GM12892 (cell line): ENCODE measurements around the gene ATXN7.

Experiments used
- POLR2A ChIP-seq: IDR thresholded peaks from 2 replicates; pipeline ENCODE4 v1.6.1; 2011; ENCODE audit warnings: low read depth, low read length, control low read depth
- POLR2AphosphoS5 ChIP-seq: IDR thresholded peaks from 2 replicates; pipeline ENCODE4 v1.6.1; 2011; ENCODE audit warnings: low read depth, low read length, control low read depth

GRCh38 chr3:63910001-63910400, 46.3 kb downstream of the ATXN7 start:
- TF ChIP-seq POLR2A: no peak
- TF ChIP-seq POLR2AphosphoS5: no peak
